Measurements from ENCODE around the gene RYR2. TPM values are rescaled to one million over a fixed set of nuclear protein-coding genes. Genes with fewer than 3 reads are reported as not detected.

RYR2 gene
- total and polyA plus RNA-seq, 4 donors, result 2.6 to 128 (median 17.7) TPM

GRCh38 chr1:237467320-237467719 lies 425.3 kb downstream of the RYR2 start:
- Histone ChIP-seq H3K27ac (ENCODE audit: low read depth in 1 of 2, low read length in 2 of 2) (no peak overlapping the region), H3K4me3 (ENCODE audit: low read length in 2 of 2) (no peak overlapping the region), H3K36me3 (ENCODE audit: control insufficient read depth in 1 of 2, insufficient read depth in 2 of 2, low read length in 1 of 2) (no peaks in the 10 kb centered on the region), H3K27me3 (ENCODE audit: control insufficient read depth in 1 of 2, insufficient read depth in 2 of 2, low read length in 1 of 2) (no peaks in the 10 kb centered on the region), H3K9me3 (ENCODE audit: control insufficient read depth, low read length) (no peaks in the 10 kb centered on the region), H3K4me1 (ENCODE audit: control insufficient read depth in 1 of 2, insufficient read depth in 2 of 2, low read length in 2 of 2) (no peaks in the 10 kb centered on the region)
- no peak for ATAC-seq (ENCODE audit: low FRiP score)
- 59 to 61% methylated on average over 3 of the region's 3 CpGs for WGBS, 2 donors
- intact Hi-C loops (cut with DNase I), result no loop called here
- DNase-seq, result no peak

- ATAC-seq (ENCODE audit: low FRiP score) (no peak), DNase-seq (no peak)
- intact Hi-C loops (cut with DNase I), result no loop called here
- H3K27me3 ChIP-seq (ENCODE audit: control insufficient read depth in 1 of 2, insufficient read depth in 2 of 2, low read length in 1 of 2), result no peaks in the 10 kb centered on the region
- H3K4me3 ChIP-seq (ENCODE audit: low read length in 2 of 2), result no peak overlapping the region
- 71 to 72% methylated on average over 7 of the region's 7 CpGs for WGBS, 2 donors
- no peak overlapping the region for H3K27ac ChIP-seq (ENCODE audit: low read depth in 1 of 2, low read length in 2 of 2)
- no peaks in the 10 kb centered on the region for H3K36me3 ChIP-seq (ENCODE audit: control insufficient read depth in 1 of 2, insufficient read depth in 2 of 2, low read length in 1 of 2)
- no peaks in the 10 kb centered on the region for H3K4me1 ChIP-seq (ENCODE audit: control insufficient read depth in 1 of 2, insufficient read depth in 2 of 2, low read length in 2 of 2)
- H3K9me3 ChIP-seq (ENCODE audit: control insufficient read depth, low read length), result no peaks in the 10 kb centered on the region
These were observed 428.8 kb downstream of the RYR2 start for GRCh38 chr1:237470712-237471338.

GRCh38 chr1:237471377-237471776 lies 429.4 kb downstream of the RYR2 start:
- ATAC-seq (ENCODE audit: low FRiP score), result no peak
- intact Hi-C loops (cut with DNase I), result no loop called here
- no peak for DNase-seq
- no peak overlapping the region for H3K27ac ChIP-seq (ENCODE audit: low read depth in 1 of 2, low read length in 2 of 2)
- no peaks in the 10 kb centered on the region for H3K27me3 ChIP-seq (ENCODE audit: control insufficient read depth in 1 of 2, insufficient read depth in 2 of 2, low read length in 1 of 2)
- no peaks in the 10 kb centered on the region for H3K4me1 ChIP-seq (ENCODE audit: control insufficient read depth in 1 of 2, insufficient read depth in 2 of 2, low read length in 2 of 2)
- no peak overlapping the region for H3K4me3 ChIP-seq (ENCODE audit: low read length in 2 of 2)
- WGBS, 2 donors, result 35 to 90% methylated on average over 1 of the region's 1 CpG
- H3K36me3 ChIP-seq (ENCODE audit: control insufficient read depth in 1 of 2, insufficient read depth in 2 of 2, low read length in 1 of 2), result no peaks in the 10 kb centered on the region
- no peaks in the 10 kb centered on the region for H3K9me3 ChIP-seq (ENCODE audit: control insufficient read depth, low read length)

- Histone ChIP-seq H3K27ac (ENCODE audit: low read depth in 1 of 2, low read length in 2 of 2) (no peak overlapping the region), H3K27me3 (ENCODE audit: control insufficient read depth in 1 of 2, insufficient read depth in 2 of 2, low read length in 1 of 2) (no peaks in the 10 kb centered on the region), H3K36me3 (ENCODE audit: control insufficient read depth in 1 of 2, insufficient read depth in 2 of 2, low read length in 1 of 2) (no peaks in the 10 kb centered on the region), H3K4me1 (ENCODE audit: control insufficient read depth in 1 of 2, insufficient read depth in 2 of 2, low read length in 2 of 2) (no peaks in the 10 kb centered on the region), H3K4me3 (ENCODE audit: low read length in 2 of 2) (no peak overlapping the region), H3K9me3 (ENCODE audit: control insufficient read depth, low read length) (no peaks in the 10 kb centered on the region)
- WGBS, 2 donors, result 34 to 82% methylated on average over 2 of the region's 2 CpGs
- intact Hi-C loops (cut with DNase I), result no loop called here
- no peak for DNase-seq
- no peak for ATAC-seq (ENCODE audit: low FRiP score)
These were observed 430.0 kb downstream of the RYR2 start for GRCh38 chr1:237471956-237472355.

GRCh38 chr1:237473854-237474253 lies 431.9 kb downstream of the RYR2 start:
- Histone ChIP-seq H3K9me3 (ENCODE audit: control insufficient read depth, low read length) (no peaks in the 10 kb centered on the region), H3K27me3 (ENCODE audit: control insufficient read depth in 1 of 2, insufficient read depth in 2 of 2, low read length in 1 of 2) (no peaks in the 10 kb centered on the region), H3K27ac (ENCODE audit: low read depth in 1 of 2, low read length in 2 of 2) (no peak overlapping the region), H3K4me3 (ENCODE audit: low read length in 2 of 2) (no peak overlapping the region), H3K4me1 (ENCODE audit: control insufficient read depth in 1 of 2, insufficient read depth in 2 of 2, low read length in 2 of 2) (no peaks in the 10 kb centered on the region), H3K36me3 (ENCODE audit: control insufficient read depth in 1 of 2, insufficient read depth in 2 of 2, low read length in 1 of 2) (no peaks in the 10 kb centered on the region)
- DNase-seq, result no peak
- intact Hi-C loops (cut with DNase I), result no loop called here
- ATAC-seq (ENCODE audit: low FRiP score), result no peak
- WGBS, 2 donors, result 79% methylated on average over 5 of the region's 5 CpGs

GRCh38 chr1:237478082-237478481 lies 436.1 kb downstream of the RYR2 start:
- H3K27me3 ChIP-seq (ENCODE audit: control insufficient read depth in 1 of 2, insufficient read depth in 2 of 2, low read length in 1 of 2), result no peaks in the 10 kb centered on the region
- DNase-seq, result no peak
- no peak overlapping the region for H3K4me3 ChIP-seq (ENCODE audit: low read length in 2 of 2)
- ATAC-seq (ENCODE audit: low FRiP score), result no peak
- no peaks in the 10 kb centered on the region for H3K36me3 ChIP-seq (ENCODE audit: control insufficient read depth in 1 of 2, insufficient read depth in 2 of 2, low read length in 1 of 2)
- H3K4me1 ChIP-seq (ENCODE audit: control insufficient read depth in 1 of 2, insufficient read depth in 2 of 2, low read length in 2 of 2), result no peaks in the 10 kb centered on the region
- no peak overlapping the region for H3K27ac ChIP-seq (ENCODE audit: low read depth in 1 of 2, low read length in 2 of 2)
- no peaks in the 10 kb centered on the region for H3K9me3 ChIP-seq (ENCODE audit: control insufficient read depth, low read length)
- intact Hi-C loops (cut with DNase I), result no loop called here
- WGBS, 2 donors, result 83 to 85% methylated on average over 4 of the region's 4 CpGs

GRCh38 chr1:237478842-237479241 lies 436.9 kb downstream of the RYR2 start:
- H3K27ac ChIP-seq (ENCODE audit: low read depth in 1 of 2, low read length in 2 of 2), result no peak overlapping the region
- ATAC-seq (ENCODE audit: low FRiP score), result no peak
- no peaks in the 10 kb centered on the region for H3K9me3 ChIP-seq (ENCODE audit: control insufficient read depth, low read length)
- intact Hi-C loops (cut with DNase I), result no loop called here
- no peak overlapping the region for H3K4me3 ChIP-seq (ENCODE audit: low read length in 2 of 2)
- no peaks in the 10 kb centered on the region for H3K36me3 ChIP-seq (ENCODE audit: control insufficient read depth in 1 of 2, insufficient read depth in 2 of 2, low read length in 1 of 2)
- no peak for DNase-seq
- H3K4me1 ChIP-seq (ENCODE audit: control insufficient read depth in 1 of 2, insufficient read depth in 2 of 2, low read length in 2 of 2), result no peaks in the 10 kb centered on the region
- 79 to 94% methylated on average over 3 of the region's 3 CpGs for WGBS, 2 donors
- H3K27me3 ChIP-seq (ENCODE audit: control insufficient read depth in 1 of 2, insufficient read depth in 2 of 2, low read length in 1 of 2), result no peaks in the 10 kb centered on the region

GRCh38 chr1:237482777-237483176 lies 440.8 kb downstream of the RYR2 start:
- H3K4me3 ChIP-seq (ENCODE audit: low read length in 2 of 2), result no peak overlapping the region
- no peaks in the 10 kb centered on the region for H3K4me1 ChIP-seq (ENCODE audit: control insufficient read depth in 1 of 2, insufficient read depth in 2 of 2, low read length in 2 of 2)
- no peak overlapping the region for H3K27ac ChIP-seq (ENCODE audit: low read depth in 1 of 2, low read length in 2 of 2)
- 97% methylated on average over 2 of the region's 2 CpGs for WGBS, 2 donors
- no peaks in the 10 kb centered on the region for H3K9me3 ChIP-seq (ENCODE audit: control insufficient read depth, low read length)
- no peaks in the 10 kb centered on the region for H3K27me3 ChIP-seq (ENCODE audit: control insufficient read depth in 1 of 2, insufficient read depth in 2 of 2, low read length in 1 of 2)
- ATAC-seq (ENCODE audit: low FRiP score) (no peak), DNase-seq (no peak)
- intact Hi-C loops (cut with DNase I), result no loop called here
- H3K36me3 ChIP-seq (ENCODE audit: control insufficient read depth in 1 of 2, insufficient read depth in 2 of 2, low read length in 1 of 2), result no peaks in the 10 kb centered on the region

GRCh38 chr1:237492359-237492758 lies 450.4 kb downstream of the RYR2 start:
- Histone ChIP-seq H3K27ac (ENCODE audit: low read depth in 1 of 2, low read length in 2 of 2) (no peak overlapping the region), H3K27me3 (ENCODE audit: control insufficient read depth in 1 of 2, insufficient read depth in 2 of 2, low read length in 1 of 2) (no peaks in the 10 kb centered on the region), H3K4me1 (ENCODE audit: control insufficient read depth in 1 of 2, insufficient read depth in 2 of 2, low read length in 2 of 2) (no peaks in the 10 kb centered on the region), H3K36me3 (ENCODE audit: control insufficient read depth in 1 of 2, insufficient read depth in 2 of 2, low read length in 1 of 2) (peaks cover 0 to 6% of the 10 kb centered on the region in 2 donors), H3K9me3 (ENCODE audit: control insufficient read depth, low read length) (no peaks in the 10 kb centered on the region), H3K4me3 (ENCODE audit: low read length in 2 of 2) (no peak overlapping the region)
- DNase-seq (no peak), ATAC-seq (ENCODE audit: low FRiP score) (no peak)
- 44 to 54% methylated on average over 1 of the region's 1 CpG for WGBS, 2 donors
- intact Hi-C loops (cut with DNase I), result no loop called here
